Measurements from ENCODE around the gene DAW1.

- peak; percentile 64 to 73 (median 66) for TF ChIP-seq CTCF (optimal IDR thresholded peaks at IDR 0.05 in 1 of 3, IDR thresholded peaks at IDR 0.05 in 1 of 3, conservative IDR thresholded peaks at IDR 0.05 in 1 of 3; ENCODE audit: extremely low read depth in 1 of 3, insufficient read depth in 2 of 3, low read length in 3 of 3)
- TF ChIP-seq EZH2 (IDR thresholded peaks at IDR 0.05; ENCODE audit: low read length): no peak
Measured at GRCh38 chr2:227939271-227940027, 68.0 kb downstream of the DAW1 start.

Measured in keratinocyte (primary cell).